ENCODE data around the gene TPRX2.
"Not testable (repeated sequence)": the region's sequence is repeated elsewhere in the genome, so short reads cannot be mapped to it uniquely, and the experiment has no call there.

Gene TPRX2, protein sequence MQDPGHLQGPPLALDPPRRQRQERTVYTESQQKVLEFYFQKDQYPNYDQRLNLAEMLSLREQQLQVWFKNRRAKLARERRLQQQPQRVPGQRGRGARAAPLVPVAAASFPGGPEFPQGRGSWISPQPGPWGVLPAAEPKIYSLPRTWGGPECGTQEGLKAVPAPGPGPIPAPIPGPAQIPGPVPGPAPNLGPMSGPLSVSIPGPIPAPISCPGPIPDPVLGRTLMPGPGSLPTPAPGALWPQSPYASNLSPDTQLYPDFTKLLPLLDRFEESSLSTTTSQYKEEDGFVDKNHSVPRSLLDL

DNA sequence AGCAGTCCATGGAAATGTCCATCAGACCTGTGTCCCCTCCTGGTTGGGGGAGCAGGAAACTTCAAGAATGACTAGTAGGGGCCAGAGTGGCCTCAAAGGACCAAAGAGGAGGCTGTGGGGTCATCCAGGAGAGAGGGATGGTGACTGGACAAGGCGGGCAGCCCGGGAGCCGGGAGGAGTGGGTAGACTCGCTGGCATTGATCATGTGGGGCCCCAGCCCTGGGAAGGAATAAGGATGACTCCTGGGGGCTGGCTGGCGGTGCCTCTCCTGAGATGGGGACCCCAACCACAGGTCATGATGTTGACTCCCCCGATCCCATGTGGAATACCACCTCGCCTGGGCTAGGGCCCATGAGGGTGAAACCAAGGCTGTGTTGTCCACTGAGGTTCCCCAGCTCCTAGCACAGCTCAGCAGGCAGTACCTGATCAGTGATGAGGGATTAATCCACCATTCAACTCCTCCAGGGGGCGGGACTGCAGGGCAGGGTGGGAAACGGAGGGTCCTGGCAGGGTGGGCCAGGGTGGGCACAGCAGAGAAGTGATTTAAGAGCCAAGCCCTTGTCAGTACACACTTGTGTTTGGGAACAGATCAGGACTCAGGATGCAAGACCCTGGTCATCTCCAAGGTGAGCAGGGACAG lies at the start of gene TPRX2:
TPRX2 (plus strand) TSS at position 590 of the 640 bp plus-strand sequence; CDS start at position 602, 12 bp downstream.
- ATAC-seq, H3K27ac Mint-ChIP-seq, H3K9me3 Mint-ChIP-seq, H3K4me3 Mint-ChIP-seq, DNase-seq: not testable (repeated sequence)
- peaks cover 11% of the 10 kb centered on the region for H3K4me1 Mint-ChIP-seq
- H3K27me3 Mint-ChIP-seq = peaks cover 34% of the 10 kb centered on the region

- Mint-ChIP-seq H3K9me3 (no peaks in the 10 kb centered on the region), H3K4me1 (no peaks in the 10 kb centered on the region), H3K27me3 (peaks cover 16% of the 10 kb centered on the region), H3K27ac (no peak overlapping the region), H3K4me3 (no peak overlapping the region)
- ATAC-seq (peak; percentile 85), DNase-seq (peak; percentile 71 to 75)
Observed at GRCh38 chr19:47813304-47813994, 45.6 kb upstream of the TPRX2 start.

DNA sequence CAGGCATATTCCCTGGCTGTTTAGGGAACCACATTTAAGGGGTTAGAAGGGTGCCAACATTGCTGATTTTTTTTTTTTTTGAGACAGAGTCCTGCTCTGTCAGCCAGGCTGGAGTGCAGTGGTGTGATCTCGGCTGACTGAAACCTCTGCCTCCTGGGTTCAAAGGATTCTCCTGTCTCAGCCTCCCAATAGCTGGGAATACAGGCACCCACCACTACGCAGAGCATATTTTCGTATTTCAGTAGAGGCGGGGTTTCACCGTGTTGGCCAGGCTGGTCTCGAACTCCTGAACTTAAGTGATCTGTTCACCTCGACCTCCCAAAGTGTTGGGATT lies 45.1 kb upstream of the TPRX2 start:
- Mint-ChIP-seq H3K9me3 (no peaks in the 10 kb centered on the region), H3K4me1 (no peaks in the 10 kb centered on the region), H3K27ac (no peak overlapping the region), H3K27me3 (peaks cover 21% of the 10 kb centered on the region), H3K4me3 (no peak overlapping the region)
- ATAC-seq = peak; percentile 7
- DNase-seq = no peak

GRCh38 chr19:47816270-47816669 lies 42.8 kb upstream of the TPRX2 start:
- DNase-seq, H3K27ac Mint-ChIP-seq, ATAC-seq, H3K9me3 Mint-ChIP-seq, H3K4me1 Mint-ChIP-seq, H3K4me3 Mint-ChIP-seq: not testable (repeated sequence)
- peaks cover 44% of the 10 kb centered on the region for H3K27me3 Mint-ChIP-seq

DNA sequence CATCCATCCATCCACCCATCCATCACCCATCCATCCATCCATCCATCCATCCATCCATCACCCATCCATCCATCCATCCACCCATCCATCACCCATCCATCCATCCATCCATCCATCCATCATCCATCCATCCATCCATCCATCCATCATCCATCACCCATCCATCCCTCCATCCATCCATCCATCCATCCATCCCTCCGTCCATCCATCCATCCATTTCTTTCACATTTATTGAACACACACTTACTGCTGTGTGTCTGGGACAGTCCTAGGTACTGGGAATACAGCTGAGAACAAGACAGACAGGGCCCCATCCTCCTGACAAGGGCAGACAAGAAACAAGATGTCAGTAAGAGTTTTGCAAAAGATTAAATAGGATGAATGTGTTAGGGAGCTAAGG lies 40.8 kb upstream of the TPRX2 start:
- not testable (repeated sequence) for ATAC-seq, H3K27ac Mint-ChIP-seq, DNase-seq, H3K9me3 Mint-ChIP-seq, H3K4me1 Mint-ChIP-seq, H3K4me3 Mint-ChIP-seq
- H3K27me3 Mint-ChIP-seq = peaks cover 54% of the 10 kb centered on the region

DNA sequence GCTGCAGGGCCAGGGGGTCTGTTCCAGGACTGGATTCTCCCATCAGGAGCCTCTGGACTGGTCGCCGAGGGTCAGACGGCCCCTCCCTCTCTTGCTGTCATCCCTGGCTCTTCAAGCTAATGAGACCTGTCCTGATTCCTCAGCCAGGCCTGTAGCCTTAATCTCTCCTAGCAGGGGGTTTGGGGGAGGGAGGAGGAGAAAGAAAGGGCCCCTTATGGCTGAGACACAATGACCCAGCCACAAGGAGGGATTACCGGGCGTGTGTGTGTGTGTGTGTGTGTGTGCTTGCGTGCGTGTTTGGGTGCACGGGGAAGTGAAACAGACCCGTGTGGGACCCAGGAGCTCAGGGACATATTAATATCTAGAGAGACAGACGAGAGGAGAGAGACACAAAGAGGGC lies 39.2 kb upstream of the TPRX2 start:
- Mint-ChIP-seq H3K27ac (peak overlapping the region in 1 of 2 donors; percentile 2), H3K27me3 (peaks cover 47% of the 10 kb centered on the region), H3K4me3 (no peak overlapping the region), H3K9me3 (no peaks in the 10 kb centered on the region), H3K4me1 (no peaks in the 10 kb centered on the region)
- ATAC-seq (no peak), DNase-seq (no peak)

DNA sequence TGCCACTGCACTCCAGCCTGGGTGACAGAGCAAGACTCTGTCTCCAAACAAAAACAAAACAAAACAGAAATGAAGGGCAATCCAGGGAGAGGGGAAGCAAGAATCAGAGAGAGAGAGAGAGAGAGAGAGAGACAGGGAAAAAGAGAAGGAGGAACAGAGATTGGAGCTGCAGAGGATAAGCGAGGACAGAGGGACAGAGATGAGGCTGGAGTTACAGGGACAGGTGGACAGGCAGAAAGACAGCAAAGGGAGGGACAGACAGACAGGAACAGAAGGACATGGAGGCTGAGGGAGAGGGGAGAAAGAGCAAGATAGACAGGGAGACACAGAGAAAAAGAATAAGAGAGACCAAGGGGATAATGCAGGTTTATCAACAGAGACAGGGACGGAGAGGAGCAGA lies 38.6 kb upstream of the TPRX2 start:
- ATAC-seq = no peak
- H3K27me3 Mint-ChIP-seq = peaks cover 47% of the 10 kb centered on the region
- no peaks in the 10 kb centered on the region for H3K4me1 Mint-ChIP-seq

DNA sequence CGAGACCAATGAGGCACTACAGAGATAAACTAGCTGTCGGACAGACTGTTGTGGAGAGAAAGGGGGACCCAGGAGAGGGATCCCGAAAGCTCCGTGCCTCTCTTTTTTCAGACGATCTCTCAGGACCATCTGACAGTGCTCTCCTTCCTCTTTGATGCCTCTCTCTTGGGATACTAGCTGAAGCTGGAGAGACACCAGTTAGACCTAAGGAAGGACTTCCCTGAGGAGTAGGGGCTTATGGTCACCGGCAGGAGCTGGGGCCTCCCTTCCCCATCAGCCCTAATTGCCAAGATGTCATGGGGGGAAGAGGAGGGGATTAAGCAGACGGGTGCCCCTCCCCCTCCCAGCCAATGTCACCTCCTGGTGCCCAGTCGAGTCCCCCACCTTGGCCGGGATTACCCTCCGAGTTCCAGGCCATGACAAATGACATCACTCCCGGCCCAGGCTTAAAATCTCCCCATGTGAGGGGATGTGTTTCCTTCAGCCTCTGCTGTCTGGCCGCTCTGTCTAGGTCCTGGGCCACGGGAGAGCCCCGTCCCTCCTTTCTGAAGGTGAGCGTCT lies 37.5 kb upstream of the TPRX2 start, which contains the start of gene CRX:
CRX (plus strand) TSS at position 478 of the 561 bp plus-strand sequence. CDS start 12,507 bp downstream, outside the sequence.
- peaks cover 47% of the 10 kb centered on the region for H3K27me3 Mint-ChIP-seq
- peaks cover 0 to 2% of the 10 kb centered on the region in 2 donors for H3K9me3 Mint-ChIP-seq
- no peaks in the 10 kb centered on the region for H3K4me1 Mint-ChIP-seq
- H3K27ac Mint-ChIP-seq = no peak within 1 kb of the TSS
- ATAC-seq (no peak), DNase-seq (no peak)
- no peak within 1 kb of the TSS for H3K4me3 Mint-ChIP-seq

More for the DNA sequence above, 38.6 kb upstream of the TPRX2 start:
- Mint-ChIP-seq H3K4me3 (no peak overlapping the region), H3K27ac (peak overlapping the region in 1 of 2 donors; percentile 13), H3K9me3 (no peaks in the 10 kb centered on the region)
- no peak for DNase-seq

DNA sequence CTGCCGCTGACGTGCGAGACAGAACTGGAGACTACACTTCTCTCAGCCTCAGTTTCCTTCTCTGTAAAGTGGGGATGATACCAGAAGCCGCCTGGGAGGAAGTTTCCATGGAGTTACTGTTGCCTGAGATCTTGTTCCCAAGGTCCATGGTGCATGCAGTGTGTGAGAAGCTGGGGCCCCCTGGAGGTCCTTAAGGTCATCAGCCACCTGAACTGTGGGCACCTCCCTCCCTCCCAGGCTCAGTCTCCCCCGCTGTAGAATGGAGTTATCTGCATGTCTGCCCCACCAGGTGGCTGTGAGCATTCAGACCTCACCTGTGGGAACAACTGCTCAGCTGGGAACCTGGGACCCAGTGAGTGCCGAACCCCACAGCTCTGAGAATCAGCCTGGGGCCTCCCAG lies 34.6 kb upstream of the TPRX2 start:
- Mint-ChIP-seq H3K4me3 (no peak overlapping the region), H3K4me1 (no peaks in the 10 kb centered on the region), H3K27me3 (peaks cover 29% of the 10 kb centered on the region), H3K9me3 (peaks cover 0 to 9% of the 10 kb centered on the region in 2 donors), H3K27ac (no peak overlapping the region)
- DNase-seq (no peak), ATAC-seq (no peak)

- Mint-ChIP-seq H3K4me1 (no peaks in the 10 kb centered on the region), H3K9me3 (peaks cover 0 to 9% of the 10 kb centered on the region in 2 donors), H3K27me3 (peaks cover 5% of the 10 kb centered on the region), H3K27ac (no peak overlapping the region), H3K4me3 (no peak overlapping the region)
- ATAC-seq (no peak), DNase-seq (no peak)
Observed at GRCh38 chr19:47826800-47827199, 32.2 kb upstream of the TPRX2 start.

GRCh38 chr19:47832723-47833122 lies 26.3 kb upstream of the TPRX2 start:
- ATAC-seq (no peak), DNase-seq (no peak)
- Mint-ChIP-seq H3K9me3 (no peaks in the 10 kb centered on the region), H3K27ac (no peak overlapping the region), H3K4me3 (no peak overlapping the region), H3K27me3 (no peaks in the 10 kb centered on the region), H3K4me1 (no peaks in the 10 kb centered on the region)

GRCh38 chr19:47836038-47836437 lies 23.0 kb upstream of the TPRX2 start:
- no peaks in the 10 kb centered on the region for H3K27me3 Mint-ChIP-seq
- ATAC-seq = no peak
- H3K27ac Mint-ChIP-seq = no peak overlapping the region

DNA sequence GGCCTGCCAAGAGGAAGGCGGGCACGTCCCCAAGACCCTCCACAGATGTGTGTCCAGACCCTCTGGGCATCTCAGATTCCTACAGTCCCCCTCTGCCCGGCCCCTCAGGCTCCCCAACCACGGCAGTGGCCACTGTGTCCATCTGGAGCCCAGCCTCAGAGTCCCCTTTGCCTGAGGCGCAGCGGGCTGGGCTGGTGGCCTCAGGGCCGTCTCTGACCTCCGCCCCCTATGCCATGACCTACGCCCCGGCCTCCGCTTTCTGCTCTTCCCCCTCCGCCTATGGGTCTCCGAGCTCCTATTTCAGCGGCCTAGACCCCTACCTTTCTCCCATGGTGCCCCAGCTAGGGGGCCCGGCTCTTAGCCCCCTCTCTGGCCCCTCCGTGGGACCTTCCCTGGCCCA lies 19.6 kb upstream of the TPRX2 start:
- Mint-ChIP-seq H3K27ac (no peak overlapping the region), H3K4me3 (no peak overlapping the region), H3K27me3 (peaks cover 27% of the 10 kb centered on the region), H3K9me3 (no peaks in the 10 kb centered on the region), H3K4me1 (no peaks in the 10 kb centered on the region)
- DNase-seq (no peak), ATAC-seq (no peak)

More at GRCh38 chr19:47836038-47836437, 23.0 kb upstream of the TPRX2 start:
- Mint-ChIP-seq H3K9me3 (no peaks in the 10 kb centered on the region), H3K4me3 (no peak overlapping the region), H3K4me1 (no peaks in the 10 kb centered on the region)
- no peak for DNase-seq

- Mint-ChIP-seq H3K27me3 (peaks cover 28% of the 10 kb centered on the region), H3K4me3 (no peak overlapping the region), H3K27ac (no peak overlapping the region), H3K9me3 (no peaks in the 10 kb centered on the region), H3K4me1 (no peaks in the 10 kb centered on the region)
- DNase-seq (no peak), ATAC-seq (no peak)
Observed at GRCh38 chr19:47839913-47840312, 19.1 kb upstream of the TPRX2 start.

DNA sequence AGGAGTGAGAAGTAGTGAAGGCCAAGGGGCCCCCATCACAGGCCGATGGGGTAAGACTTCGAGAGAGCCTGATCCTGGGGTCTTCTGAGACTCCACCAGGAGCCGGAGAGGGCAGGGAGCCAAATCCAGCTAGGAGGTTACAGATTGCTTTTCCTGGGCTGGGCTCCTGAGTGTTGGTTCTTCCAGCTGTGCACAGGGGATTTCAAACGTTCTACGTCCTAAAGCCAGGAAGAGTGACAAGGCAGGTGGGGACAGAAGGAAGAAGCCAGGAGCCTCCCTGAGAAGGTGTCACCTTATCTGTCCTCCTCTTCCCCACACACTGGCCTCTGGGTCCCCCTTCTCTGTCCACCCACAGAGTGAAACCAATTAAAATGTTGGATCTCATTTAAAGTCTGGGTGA lies 16.1 kb upstream of the TPRX2 start:
- no peak for DNase-seq
- Mint-ChIP-seq H3K9me3 (no peaks in the 10 kb centered on the region), H3K27ac (no peak overlapping the region)

GRCh38 chr19:47848425-47848822 lies 10.6 kb upstream of the TPRX2 start:
- DNase-seq = no peak
- H3K27me3 Mint-ChIP-seq = peaks cover 55% of the 10 kb centered on the region
- no peak for ATAC-seq

More for the DNA sequence above, 16.1 kb upstream of the TPRX2 start:
- peaks cover 36% of the 10 kb centered on the region for H3K27me3 Mint-ChIP-seq
- no peak for ATAC-seq
- no peaks in the 10 kb centered on the region for H3K4me1 Mint-ChIP-seq
- H3K4me3 Mint-ChIP-seq = no peak overlapping the region

More at GRCh38 chr19:47848425-47848822, 10.6 kb upstream of the TPRX2 start:
- Mint-ChIP-seq H3K9me3 (no peaks in the 10 kb centered on the region), H3K27ac (no peak overlapping the region), H3K4me1 (peaks cover 15% of the 10 kb centered on the region), H3K4me3 (no peak overlapping the region)

Measured in stimulated activated naive CD8-positive, alpha-beta T cell treated with anti-CD3 and anti-CD28 coated beads, Interleukin-15, amount 100 ng/mL, for 72 hours (primary cell).